ENCODE results near the gene ETS1. TPM values are rescaled to one million over a fixed set of nuclear protein-coding genes. Genes with fewer than 3 reads are reported as not detected.

The ETS1 gene
- total RNA-seq, 1 experiment from 2014 or later: 66.4 TPM

- ChIA-PET POLR2A (interaction anchor here (0.6 kb wide), 1 partner anchor 58 kb away, joined by 13 read pairs; no protein-coding TSS in a partner anchor), CTCF (no interaction called here)
- no peak overlapping the region for H3K4me3 ChIP-seq (ENCODE audit: low read depth in 2 of 2, low read length in 2 of 2)
- no peaks in the 10 kb centered on the region for H3K9me3 ChIP-seq (ENCODE audit: control insufficient read depth, insufficient read depth, low read depth, low read length)
- no peak for TF ChIP-seq REST (IDR thresholded peaks at IDR 0.05; ENCODE audit: insufficient read depth in 1 of 2, low read depth in 2 of 2, low read length in 1 of 2)
- no peak for TF ChIP-seq TCF7L2 (IDR thresholded peaks at IDR 0.05; ENCODE audit: low read depth, low read length)
- TF ChIP-seq POLR2AphosphoS5 (IDR thresholded peaks at IDR 0.05; ENCODE audit: low read depth, low read length): no peak
- no peak for TF ChIP-seq CTCF (IDR thresholded peaks at IDR 0.05)
- TF ChIP-seq SIN3A (IDR thresholded peaks at IDR 0.05; ENCODE audit: borderline replicate concordance, insufficient read depth, low read depth, low read length): no peak
- H3K4me1 ChIP-seq (ENCODE audit: control insufficient read depth, insufficient read depth, low read length): no peaks in the 10 kb centered on the region
- in situ Hi-C loops (cut with HindIII; ENCODE audit: low pct_unique_long_range_greater_than_20kb, low sequenced_read_pairs): no loop called here
- intact Hi-C loops (cut with micrococcal nuclease; ENCODE audit: unreplicated experiment): no loop called here
- DNase-seq (ENCODE audit: low read depth, low spot score) (no peak), ATAC-seq (no peak)
- BruUV-seq (replicated peaks): no TSS peak
- no peak overlapping the region for H3K27ac ChIP-seq (ENCODE audit: low read length)
- H3K36me3 ChIP-seq (ENCODE audit: control insufficient read depth, insufficient read depth, low read length): no peaks in the 10 kb centered on the region
- no peaks in the 10 kb centered on the region for H3K27me3 ChIP-seq (ENCODE audit: control insufficient read depth, insufficient read depth, low read length)
These were observed 35.7 kb upstream of the ETS1 start for GRCh38 chr11:128623091-128623490.

GRCh38 chr11:128621601-128622501 lies 34.5 kb upstream of the ETS1 start:
- Histone ChIP-seq H3K27ac (ENCODE audit: low read length) (no peak overlapping the region), H3K27me3 (ENCODE audit: control insufficient read depth, insufficient read depth, low read length) (no peaks in the 10 kb centered on the region), H3K9me3 (ENCODE audit: control insufficient read depth, insufficient read depth, low read depth, low read length) (no peaks in the 10 kb centered on the region), H3K4me3 (ENCODE audit: low read depth in 2 of 2, low read length in 2 of 2) (no peak overlapping the region), H3K36me3 (ENCODE audit: control insufficient read depth, insufficient read depth, low read length) (no peaks in the 10 kb centered on the region), H3K4me1 (ENCODE audit: control insufficient read depth, insufficient read depth, low read length) (no peaks in the 10 kb centered on the region)
- ChIA-PET CTCF (interaction anchor here (0.7 to 0.9 kb wide), 2 partner anchors 23 to 464 kb away, joined by 3 read pairs; no protein-coding TSS in a partner anchor), POLR2A (no interaction called here)
- no peak for DNase-seq (ENCODE audit: low read depth, low spot score)
- TF ChIP-seq CTCF (IDR thresholded peaks at IDR 0.05): no peak
- TF ChIP-seq TCF7L2 (IDR thresholded peaks at IDR 0.05; ENCODE audit: low read depth, low read length): no peak
- TF ChIP-seq SIN3A (IDR thresholded peaks at IDR 0.05; ENCODE audit: borderline replicate concordance, insufficient read depth, low read depth, low read length): no peak
- no peak for TF ChIP-seq REST (IDR thresholded peaks at IDR 0.05; ENCODE audit: insufficient read depth in 1 of 2, low read depth in 2 of 2, low read length in 1 of 2)
- no peak for TF ChIP-seq POLR2AphosphoS5 (IDR thresholded peaks at IDR 0.05; ENCODE audit: low read depth, low read length)
- ATAC-seq: no peak
- intact Hi-C loops (cut with micrococcal nuclease; ENCODE audit: unreplicated experiment) (no loop called here), in situ Hi-C loops (cut with HindIII; ENCODE audit: low pct_unique_long_range_greater_than_20kb, low sequenced_read_pairs) (no loop called here)
- no TSS peak for BruUV-seq (replicated peaks)
